Trophoblast cell (in vitro differentiated cells and primary cell): Measurements from ENCODE around the gene ATP12A.

Experiments used
- DNase-seq, 2 donors: peaks; one replicate each; pipeline ENCODE4 v3.0.0-alpha.2; 2016
- H2AFZ ChIP-seq: 2 replicates; pipeline ENCODE4 v1.6.1; 2013; ENCODE audit warnings: low read length, moderate library complexity, mild to moderate bottlenecking; ENCODE audit not compliant: insufficient read depth, poor library complexity
- H2AK5ac ChIP-seq: 2 replicates; pipeline ENCODE4 v1.6.1; 2013; ENCODE audit warnings: mild to moderate bottlenecking, low read length
- H2BK120ac ChIP-seq: 2 replicates; pipeline ENCODE4 v1.6.1; 2013; ENCODE audit warnings: low read length, mild to moderate bottlenecking, moderate library complexity; ENCODE audit not compliant: insufficient read depth, poor library complexity
- H2BK12ac ChIP-seq: 2 replicates; pipeline ENCODE4 v1.6.1; 2013; ENCODE audit warnings: mild to moderate bottlenecking, low read length, moderate library complexity
- H2BK5ac ChIP-seq: 2 replicates; pipeline ENCODE4 v1.6.1; 2013; ENCODE audit warnings: low read length, low read depth, moderate library complexity, mild to moderate bottlenecking; ENCODE audit not compliant: poor library complexity
- H3K14ac ChIP-seq: 2 replicates; pipeline ENCODE4 v1.6.1; 2013; ENCODE audit warnings: mild to moderate bottlenecking, low read length
- H3K18ac ChIP-seq: 2 replicates; pipeline ENCODE4 v1.6.1; 2013; ENCODE audit warnings: mild to moderate bottlenecking, low read length
- H3K23ac ChIP-seq: 2 replicates; pipeline ENCODE4 v1.6.1; 2013; ENCODE audit warnings: low read length
- H3K27ac ChIP-seq: 2 replicates; pipeline ENCODE4 v1.5.1; 2013; ENCODE audit warnings: low read depth, mild to moderate bottlenecking, inconsistent platforms, low read length, moderate library complexity
- H3K27me3 ChIP-seq: 2 replicates; pipeline ENCODE4 v1.6.1; 2013; ENCODE audit warnings: inconsistent platforms, mild to moderate bottlenecking, low read length, moderate library complexity; ENCODE audit not compliant: insufficient read depth
- H3K36me3 ChIP-seq, 2 experiments: 1 replicate in 1 of 2; 2 replicates in 1 of 2; pipeline ENCODE4 v1.6.1; 2013; ENCODE audit warnings: low read length in 2 of 2, mild to moderate bottlenecking in 2 of 2, moderate library complexity in 1 of 2; ENCODE audit not compliant: insufficient read depth in 2 of 2, control insufficient read depth in 1 of 2
- H3K4ac ChIP-seq: 2 replicates; pipeline ENCODE4 v1.6.1; 2013; ENCODE audit warnings: low read depth, mild to moderate bottlenecking, low read length, moderate library complexity
- H3K4me1 ChIP-seq, 2 experiments: 1 replicate in 1 of 2; 2 replicates in 1 of 2; pipeline ENCODE4 v1.6.1; 2013; ENCODE audit warnings: low read length in 2 of 2, mild to moderate bottlenecking in 2 of 2, moderate library complexity in 1 of 2; ENCODE audit not compliant: insufficient read depth in 2 of 2, control insufficient read depth in 1 of 2
- H3K4me2 ChIP-seq: 2 replicates; pipeline ENCODE4 v1.6.1; 2013; ENCODE audit warnings: inconsistent platforms, mild to moderate bottlenecking, low read length, moderate library complexity
- H3K4me3 ChIP-seq: 2 replicates; pipeline ENCODE4 v1.5.1; 2013; ENCODE audit warnings: mild to moderate bottlenecking, low read depth, low read length, inconsistent platforms
- H3K79me1 ChIP-seq: one replicate; pipeline ENCODE4 v1.6.1; 2013; ENCODE audit warnings: low read length
- H3K79me2 ChIP-seq: 2 replicates; pipeline ENCODE4 v1.6.1; 2013; ENCODE audit warnings: low read length, mild to moderate bottlenecking; ENCODE audit not compliant: control insufficient read depth, insufficient read depth, poor library complexity
- H3K9ac ChIP-seq: 2 replicates; pipeline ENCODE4 v1.6.1; 2013; ENCODE audit warnings: mild to moderate bottlenecking, low read length
- H3K9me3 ChIP-seq: 2 replicates; pipeline ENCODE4 v1.6.1; 2013; ENCODE audit warnings: low read depth, mild to moderate bottlenecking, control low read depth, inconsistent platforms, low read length; ENCODE audit not compliant: insufficient read depth
- H4K12ac ChIP-seq: 2 replicates; pipeline ENCODE4 v1.6.1; 2013; ENCODE audit warnings: low read depth, mild to moderate bottlenecking, low read length, moderate library complexity
- H4K8ac ChIP-seq: 2 replicates; pipeline ENCODE4 v1.6.1; 2013; ENCODE audit warnings: low read depth, mild to moderate bottlenecking, low read length, moderate library complexity
- H4K91ac ChIP-seq: one replicate; pipeline ENCODE4 v1.6.1; 2013; ENCODE audit warnings: low read depth, mild to moderate bottlenecking, low read length, moderate library complexity
- WGBS: extraction: QIAGEN DNeasy Blood & Tissue Kit; methylation state at CpG from one replicate; pipeline ENCODE4 v1.1.7; 2013; ENCODE audit warnings: missing lambda C conversion rate; ENCODE audit not compliant: insufficient read length, insufficient coverage; ENCODE audit errors: extremely low coverage; 5-methylcytosine and 5-hydroxymethylcytosine counted together

ATP12A gene

GRCh38 chr13:24716011-24716410 lies 35.8 kb downstream of the ATP12A start:
- Histone ChIP-seq H3K36me3 (no peaks in the 10 kb centered on the region), H2BK5ac (no peak overlapping the region), H3K27ac (no peak overlapping the region), H3K9ac (no peak overlapping the region), H2BK120ac (no peak overlapping the region), H3K79me2 (no peaks in the 10 kb centered on the region), H3K4me3 (no peak overlapping the region), H3K4me2 (no peak overlapping the region), H2AFZ (no peak overlapping the region), H2AK5ac (no peak overlapping the region), H3K9me3 (no peaks in the 10 kb centered on the region), H3K4ac (no peak overlapping the region), H3K14ac (no peak overlapping the region), H3K4me1 (no peaks in the 10 kb centered on the region), H4K91ac (no peak overlapping the region), H3K27me3 (no peaks in the 10 kb centered on the region), H4K8ac (no peak overlapping the region), H3K23ac (no peak overlapping the region), H3K79me1 (no peaks in the 10 kb centered on the region), H4K12ac (no peak overlapping the region), H2BK12ac (no peak overlapping the region), H3K18ac (no peak overlapping the region)
- DNase-seq, result peak in 1 of 2 donors; percentile 48
- no CpG with 5 or more reads among the region's 5 CpGs for WGBS

- no peak overlapping the region for H3K4me3 ChIP-seq
- no peaks in the 10 kb centered on the region for H3K36me3 ChIP-seq
- no peak overlapping the region for H2BK12ac ChIP-seq
- H4K12ac ChIP-seq, result no peak overlapping the region
- no peak overlapping the region for H3K14ac ChIP-seq
- no peaks in the 10 kb centered on the region for H3K9me3 ChIP-seq
- no peak overlapping the region for H3K23ac ChIP-seq
- H3K79me2 ChIP-seq, result no peaks in the 10 kb centered on the region
- no peak for DNase-seq
- H3K4me1 ChIP-seq, result no peaks in the 10 kb centered on the region
- H3K27me3 ChIP-seq, result no peaks in the 10 kb centered on the region
- no peak overlapping the region for H4K91ac ChIP-seq
- H2BK5ac ChIP-seq, result no peak overlapping the region
- H2AK5ac ChIP-seq, result no peak overlapping the region
- H2AFZ ChIP-seq, result no peak overlapping the region
- no CpG with 5 or more reads among the region's 7 CpGs for WGBS
- H3K4ac ChIP-seq, result no peak overlapping the region
- H3K27ac ChIP-seq, result no peak overlapping the region
- no peaks in the 10 kb centered on the region for H3K79me1 ChIP-seq
- no peak overlapping the region for H4K8ac ChIP-seq
- no peak overlapping the region for H3K18ac ChIP-seq
- H2BK120ac ChIP-seq, result no peak overlapping the region
- H3K9ac ChIP-seq, result no peak overlapping the region
- H3K4me2 ChIP-seq, result no peak overlapping the region
Measured at GRCh38 chr13:24716446-24716845, 36.2 kb downstream of the ATP12A start.

GRCh38 chr13:24717217-24717616 lies 37.0 kb downstream of the ATP12A start:
- H2BK5ac ChIP-seq, result no peak overlapping the region

GRCh38 chr13:24718192-24718965 lies 38.2 kb downstream of the ATP12A start:
- Histone ChIP-seq H3K36me3 (no peaks in the 10 kb centered on the region), H2AFZ (no peak overlapping the region), H4K12ac (no peak overlapping the region), H4K91ac (no peak overlapping the region), H2BK12ac (no peak overlapping the region), H3K23ac (no peak overlapping the region), H4K8ac (no peak overlapping the region), H3K9me3 (peaks cover 2% of the 10 kb centered on the region), H3K4me2 (no peak overlapping the region), H3K79me1 (no peaks in the 10 kb centered on the region), H3K9ac (no peak overlapping the region), H3K18ac (no peak overlapping the region), H3K4me3 (no peak overlapping the region), H3K4me1 (no peaks in the 10 kb centered on the region), H3K27ac (no peak overlapping the region), H2AK5ac (no peak overlapping the region), H3K14ac (no peak overlapping the region), H3K4ac (no peak overlapping the region), H2BK5ac (no peak overlapping the region), H3K27me3 (no peaks in the 10 kb centered on the region), H3K79me2 (no peaks in the 10 kb centered on the region), H2BK120ac (no peak overlapping the region)
- no peak for DNase-seq
- no CpG with 5 or more reads among the region's 40 CpGs for WGBS

More at GRCh38 chr13:24717217-24717616, 37.0 kb downstream of the ATP12A start:
- H3K23ac ChIP-seq, result no peak overlapping the region
- H3K79me2 ChIP-seq, result no peaks in the 10 kb centered on the region
- no peak overlapping the region for H3K4me3 ChIP-seq
- H3K27ac ChIP-seq, result no peak overlapping the region
- no peak overlapping the region for H4K8ac ChIP-seq
- H3K9ac ChIP-seq, result no peak overlapping the region
- H3K4ac ChIP-seq, result no peak overlapping the region
- H2AFZ ChIP-seq, result no peak overlapping the region
- no peak overlapping the region for H3K4me2 ChIP-seq
- no peak overlapping the region for H3K18ac ChIP-seq
- H3K9me3 ChIP-seq, result no peaks in the 10 kb centered on the region
- no peak overlapping the region for H2BK12ac ChIP-seq
- DNase-seq, result peak in 1 of 2 donors; percentile 7
- H3K14ac ChIP-seq, result no peak overlapping the region
- H3K4me1 ChIP-seq, result no peaks in the 10 kb centered on the region
- H4K12ac ChIP-seq, result no peak overlapping the region
- no peaks in the 10 kb centered on the region for H3K36me3 ChIP-seq
- no peak overlapping the region for H4K91ac ChIP-seq
- no peak overlapping the region for H2BK120ac ChIP-seq
- no CpG with 5 or more reads among the region's 4 CpGs for WGBS
- H3K27me3 ChIP-seq, result no peaks in the 10 kb centered on the region
- no peak overlapping the region for H2AK5ac ChIP-seq
- no peaks in the 10 kb centered on the region for H3K79me1 ChIP-seq
